SKM-1 (cell line): Measurements from ENCODE around the gene LRRC8C.
"Not testable (repeated sequence)": the region's sequence is repeated elsewhere in the genome, so short reads cannot be mapped to it uniquely, and the experiment has no call there.

Experiments used
- DNase-seq: peaks from one replicate; lab custom pipeline; 2025; ENCODE audit not compliant: unreplicated experiment; lab: John Stamatoyannopoulos, UW

The LRRC8C gene

DNA sequence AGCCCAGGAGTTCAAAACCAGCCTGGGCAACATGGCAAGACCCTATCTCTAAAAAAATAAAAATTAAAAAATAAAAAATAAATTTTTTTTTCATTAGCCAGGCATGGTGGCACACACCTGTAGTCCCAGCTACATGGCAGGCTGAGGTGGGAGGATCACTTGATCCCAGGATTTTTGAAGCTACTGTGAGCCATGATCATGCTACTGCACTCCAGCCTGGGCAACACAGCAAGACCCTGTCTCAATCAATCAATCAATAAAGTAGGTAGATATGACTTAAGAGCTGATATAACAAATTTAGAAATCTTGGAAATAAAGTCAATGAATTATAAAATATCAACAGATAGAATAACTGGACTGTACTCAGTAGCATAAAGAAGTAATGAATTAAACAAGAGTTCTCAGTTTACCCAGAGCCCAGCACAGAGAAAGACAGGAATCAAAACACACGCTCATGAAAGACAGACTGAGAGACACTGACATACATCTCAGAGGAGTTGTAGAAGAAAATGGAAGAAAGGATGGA, 69.7 kb downstream of the LRRC8C start:
- DNase-seq, result no peak

DNA sequence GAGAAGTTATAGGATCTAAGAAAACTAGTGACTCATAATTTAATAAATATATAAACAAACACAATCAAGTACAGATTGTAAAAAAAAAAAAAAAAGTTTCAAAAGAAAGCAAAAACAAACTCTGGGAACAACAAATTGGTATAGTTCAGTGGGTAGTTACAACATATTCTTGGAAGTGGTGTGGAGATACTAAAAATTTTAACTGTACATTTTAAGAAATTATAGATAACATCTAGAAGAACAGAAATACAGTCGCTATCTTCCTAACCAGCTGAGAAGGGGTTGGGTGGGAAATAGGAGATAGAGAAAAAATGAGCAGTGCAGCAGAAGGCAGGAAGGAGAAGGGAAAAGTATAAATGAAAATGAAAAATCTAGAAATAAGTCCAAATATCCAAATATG, 70.5 kb downstream of the LRRC8C start:
- DNase-seq, result no peak

DNA sequence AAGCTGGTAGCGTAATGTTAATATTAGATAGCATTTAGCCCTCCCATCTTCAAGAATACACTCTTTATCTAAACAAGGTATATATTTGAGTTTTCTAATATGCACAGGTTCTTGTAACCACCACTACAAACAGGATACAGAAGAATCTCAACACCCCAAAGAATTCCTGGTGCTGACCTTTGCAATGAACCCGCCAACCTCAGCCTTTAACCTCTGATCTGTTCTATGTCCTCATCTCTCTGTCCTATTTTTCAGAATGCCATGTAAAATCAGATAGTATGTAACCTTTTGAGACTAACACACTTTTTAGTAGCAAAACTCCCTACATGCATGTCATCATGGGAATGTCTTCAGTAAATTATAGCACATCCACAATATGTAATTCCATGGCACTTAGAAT, 71.1 kb downstream of the LRRC8C start:
- no peak for DNase-seq

DNA sequence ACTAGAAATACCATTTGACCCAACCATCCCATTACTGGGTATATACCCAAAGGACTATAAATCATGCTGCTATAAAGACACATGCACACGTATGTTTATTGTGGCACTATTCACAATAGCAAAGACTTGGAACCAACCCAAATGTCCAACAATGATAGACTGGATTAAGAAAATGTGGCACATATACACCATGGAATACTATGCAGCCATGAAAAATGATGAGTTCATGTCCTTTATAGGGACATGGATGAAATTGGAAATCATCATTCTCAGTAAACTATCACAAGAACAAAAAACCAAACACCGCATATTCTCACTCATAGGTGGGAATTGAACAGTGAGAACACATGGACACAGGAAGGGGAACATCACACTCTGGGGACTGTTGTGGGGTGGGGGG, 72.0 kb downstream of the LRRC8C start:
- DNase-seq, result not testable (repeated sequence)

DNA sequence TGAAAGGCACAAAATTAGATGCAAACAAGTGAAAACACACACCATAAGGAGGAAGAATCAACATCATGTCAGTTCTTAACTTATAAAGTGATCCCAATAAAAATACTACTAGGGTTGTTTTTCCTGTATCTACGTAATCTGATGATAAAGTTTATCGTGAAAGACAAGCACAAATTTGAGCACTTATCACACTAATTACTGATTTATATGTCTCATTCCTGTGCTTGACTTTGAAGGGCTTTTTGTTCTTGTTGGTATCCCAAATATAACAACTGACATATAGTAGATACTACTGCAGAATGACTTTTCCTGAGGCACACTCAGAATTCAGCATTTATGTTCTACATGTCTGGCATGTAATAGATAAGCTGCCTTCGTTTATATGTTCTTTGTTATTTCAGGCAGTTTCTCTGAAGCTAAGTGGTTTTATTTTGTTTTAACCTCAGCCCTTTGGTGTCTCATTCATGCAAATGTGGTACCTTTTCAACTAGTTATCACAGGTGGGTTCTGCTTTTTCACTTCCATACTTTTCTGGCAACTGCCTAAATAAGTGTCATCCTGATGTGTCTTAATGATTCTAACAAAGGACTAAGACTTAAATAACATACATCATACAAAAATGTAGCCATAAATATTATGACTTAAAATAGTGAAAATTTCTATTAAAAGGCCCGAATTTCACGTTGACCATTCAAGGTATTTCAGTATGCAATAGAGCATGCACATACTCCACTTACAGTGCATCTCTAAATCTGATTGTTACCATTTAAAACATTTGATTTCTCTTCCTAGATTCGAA, 73.2 kb downstream of the LRRC8C start:
- no peak for DNase-seq

DNA sequence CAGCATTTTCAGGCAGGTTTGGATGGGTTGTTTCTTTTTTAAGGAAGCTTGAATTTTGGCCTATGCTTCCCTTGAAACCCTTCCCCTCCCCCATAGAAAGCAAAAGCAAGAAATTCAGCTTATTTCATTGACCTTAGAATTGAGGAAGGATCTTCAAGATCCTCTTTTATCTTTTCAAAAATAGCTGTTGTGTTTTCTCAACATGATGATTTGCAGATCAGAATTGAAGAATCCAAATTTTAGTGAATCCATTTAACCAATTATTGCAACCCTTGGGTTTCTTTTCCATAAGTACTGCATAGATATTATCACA, 73.7 kb downstream of the LRRC8C start:
- DNase-seq, result peak; percentile 83

DNA sequence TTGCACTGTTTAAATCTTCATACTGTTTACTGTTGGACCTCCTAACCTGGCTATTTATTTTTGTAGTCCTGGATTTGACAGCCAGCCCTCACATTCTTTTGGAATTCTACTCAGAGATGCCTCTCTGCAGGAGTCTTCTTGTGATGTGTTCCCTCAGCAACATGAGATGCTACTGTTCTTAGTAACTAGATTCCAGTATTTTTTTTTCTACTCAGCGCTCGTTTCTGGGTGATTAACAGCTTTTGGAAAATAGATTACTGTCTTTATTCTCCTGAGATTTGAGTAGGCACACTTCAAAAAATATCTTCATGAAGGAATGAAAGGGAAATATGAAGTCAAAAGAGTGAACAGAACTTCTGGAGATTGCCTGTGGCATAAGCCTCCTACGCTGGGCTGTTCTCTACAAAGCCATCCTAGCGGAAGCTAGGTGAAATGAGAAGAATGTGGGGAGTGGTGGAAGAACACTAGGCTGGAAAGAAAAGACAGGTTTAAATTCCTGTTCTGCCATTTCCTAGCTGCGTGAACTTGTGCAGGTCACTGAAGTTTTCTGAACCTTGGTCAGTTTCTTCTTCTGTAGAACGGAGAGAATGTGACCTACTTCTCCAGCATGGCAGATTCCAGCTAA, 75.9 kb downstream of the LRRC8C start:
- DNase-seq, result no peak

DNA sequence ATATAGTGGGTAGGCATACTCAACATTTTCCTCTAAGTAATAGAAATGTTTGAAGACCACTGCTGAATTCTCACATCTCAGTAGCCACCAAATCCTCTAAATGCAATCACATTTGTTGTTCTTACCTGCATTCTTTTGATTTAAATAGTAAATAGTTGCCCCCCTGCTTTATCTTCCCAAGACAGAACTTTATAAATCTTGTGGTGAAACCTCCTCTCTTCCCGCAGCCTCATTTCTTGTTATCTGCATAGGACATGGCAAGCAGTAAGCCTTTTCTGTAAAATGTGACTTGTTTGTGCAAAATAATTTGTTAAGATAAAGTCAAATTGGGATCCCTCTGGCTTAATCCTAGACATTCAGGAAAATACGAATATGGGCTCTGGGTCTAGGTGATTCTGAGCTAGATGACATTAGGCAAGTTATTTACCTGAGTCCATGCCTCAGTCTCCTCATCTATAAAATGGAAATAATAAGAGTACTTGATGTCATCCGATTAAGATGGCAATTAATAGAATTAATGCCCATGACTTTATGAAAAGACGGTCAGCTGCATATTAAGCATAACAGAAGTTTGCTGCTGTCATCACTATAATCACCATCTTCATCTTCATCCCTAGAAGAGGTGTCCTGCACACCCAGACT, 77.7 kb downstream of the LRRC8C start:
- no peak for DNase-seq

DNA sequence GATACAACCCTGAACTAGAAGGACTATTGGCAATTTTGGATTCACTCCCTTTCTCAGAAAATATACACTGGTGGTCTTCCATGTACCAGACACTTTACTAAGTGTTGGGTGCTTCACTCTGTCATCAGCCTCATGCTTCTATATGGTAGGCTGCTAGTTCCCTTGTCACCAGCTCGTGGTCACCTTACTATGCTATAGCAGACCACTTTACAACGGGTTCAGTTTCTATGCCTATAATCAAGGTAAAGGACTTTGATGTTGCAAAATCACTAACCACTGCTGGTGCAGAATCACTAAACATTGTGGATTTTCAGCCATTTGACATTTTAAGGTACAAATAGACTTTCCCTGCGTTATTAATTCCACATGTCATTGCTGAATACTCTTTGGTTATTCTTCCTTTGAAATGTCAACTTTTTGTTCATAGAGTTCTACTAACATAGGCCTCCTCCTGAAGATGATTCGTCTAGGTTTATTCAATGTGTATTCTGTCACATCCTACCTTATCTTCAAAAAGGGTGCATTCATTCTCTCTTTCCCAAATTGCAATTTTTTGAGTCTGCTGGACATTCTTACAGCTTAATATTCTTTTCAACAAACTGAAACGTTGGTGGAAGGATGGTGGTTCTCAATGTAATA, 78.3 kb downstream of the LRRC8C start:
- DNase-seq, result no peak

DNA sequence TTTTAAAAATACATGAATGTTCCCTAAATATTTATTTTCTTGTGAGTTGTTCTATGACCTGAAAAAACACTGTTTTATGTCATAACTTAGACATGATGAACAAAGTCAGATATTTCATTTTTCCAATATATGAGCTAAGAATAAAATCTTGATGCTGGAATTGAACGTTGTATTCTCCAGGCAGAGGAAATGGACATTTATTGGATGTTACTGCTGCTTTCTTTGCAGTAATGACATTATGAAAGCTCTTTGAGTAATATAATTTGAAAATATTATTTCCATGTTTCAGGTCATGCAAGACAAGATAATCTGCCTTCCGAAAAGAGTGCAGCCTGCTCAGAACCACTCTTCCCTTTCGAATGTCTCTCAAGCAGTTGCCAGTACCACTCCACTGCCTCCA, 79.5 kb downstream of the LRRC8C start:
- no peak for DNase-seq

DNA sequence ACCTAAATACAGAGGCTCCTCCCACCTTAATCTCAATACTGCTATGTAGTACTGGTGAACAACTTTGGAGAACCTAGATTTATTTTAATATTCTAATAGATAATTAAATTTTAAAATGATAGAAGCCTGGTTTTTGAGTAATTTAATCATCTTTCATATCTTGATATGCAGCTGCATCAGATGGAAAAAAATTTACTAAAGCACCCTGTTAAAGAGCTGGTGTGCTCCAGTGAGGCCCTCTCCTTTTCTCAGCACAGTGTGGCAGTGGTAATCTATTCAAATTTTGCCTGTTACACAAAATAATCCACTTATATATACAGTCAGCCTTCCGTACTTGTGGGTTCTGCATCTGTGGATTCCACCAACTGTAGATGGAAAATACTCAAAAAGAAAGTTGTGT, 82.8 kb downstream of the LRRC8C start:
- no peak for DNase-seq

DNA sequence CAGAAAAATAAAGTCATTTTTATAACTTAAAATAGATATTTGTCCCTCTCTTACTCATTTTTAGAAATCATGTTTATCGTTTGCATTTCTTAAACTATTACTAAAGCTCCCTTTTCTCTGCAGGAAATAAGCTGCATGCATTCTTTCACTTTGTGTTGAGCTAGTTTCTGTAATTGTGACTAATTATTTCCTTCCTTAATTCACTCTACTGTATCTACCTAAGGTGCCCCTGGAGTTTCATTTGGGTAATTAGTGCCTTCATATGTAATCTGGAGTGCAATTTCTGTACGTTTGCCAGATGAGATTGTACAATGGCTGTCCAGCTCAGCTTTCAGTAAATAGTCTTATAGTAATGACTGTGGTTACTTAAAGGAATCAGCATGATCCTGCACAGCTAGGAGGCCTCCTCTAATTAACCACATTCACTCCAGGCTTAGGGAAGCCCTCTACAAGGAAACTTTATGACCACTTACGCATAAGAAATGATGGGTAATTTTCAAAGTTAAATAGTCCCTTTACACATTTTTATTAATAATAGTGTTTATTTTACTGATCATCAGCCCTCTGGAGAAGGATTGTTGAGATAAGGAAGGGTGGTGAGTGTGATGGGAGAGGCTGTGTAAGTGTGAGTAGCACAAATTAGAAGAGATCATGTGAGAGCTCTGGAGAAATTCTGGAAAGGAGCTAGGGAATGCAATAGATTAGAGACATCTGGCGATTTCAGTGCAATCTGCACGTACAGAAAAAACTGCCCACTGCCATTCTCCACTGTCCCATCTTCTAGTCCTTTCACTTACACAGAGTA, 86.8 kb downstream of the LRRC8C start:
- DNase-seq, result peak; percentile 21

DNA sequence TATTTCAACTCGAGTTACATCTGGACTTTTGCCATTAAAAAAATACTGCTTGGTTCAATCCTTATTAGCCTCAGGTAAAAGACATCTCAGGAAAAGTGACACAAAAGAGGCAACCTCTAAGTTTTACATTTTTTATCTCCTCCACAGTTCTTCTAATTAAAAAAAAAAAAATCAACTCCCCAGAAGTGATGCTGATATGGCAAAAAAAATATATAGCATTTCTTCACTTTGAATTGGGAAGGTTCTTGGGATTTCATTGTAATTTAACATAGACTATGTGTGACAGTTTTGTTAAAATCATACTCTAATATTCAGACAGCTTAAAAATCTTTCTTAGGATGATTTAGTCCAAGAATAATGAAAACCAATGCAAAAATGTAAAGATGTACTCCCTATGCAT, 87.9 kb downstream of the LRRC8C start:
- DNase-seq, result no peak

DNA sequence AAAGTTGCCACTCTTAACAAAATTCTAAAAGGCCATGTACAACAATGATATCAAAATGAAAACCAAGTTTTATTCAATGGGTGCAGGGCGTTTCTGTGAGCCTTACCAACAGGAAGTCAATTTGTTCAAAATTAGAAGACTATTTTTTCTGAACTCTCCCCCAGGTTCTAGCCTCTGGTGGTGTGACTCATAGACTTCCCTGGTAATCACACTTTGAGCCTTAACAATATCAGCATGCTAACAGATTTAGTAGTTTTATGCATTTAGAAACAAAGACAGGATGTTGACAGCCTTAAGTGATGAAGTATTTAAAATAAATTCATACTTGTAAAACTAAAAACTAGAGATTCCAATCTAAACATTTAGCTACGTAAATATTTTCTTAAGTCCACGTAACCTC, 88.4 kb downstream of the LRRC8C start:
- no peak for DNase-seq

DNA sequence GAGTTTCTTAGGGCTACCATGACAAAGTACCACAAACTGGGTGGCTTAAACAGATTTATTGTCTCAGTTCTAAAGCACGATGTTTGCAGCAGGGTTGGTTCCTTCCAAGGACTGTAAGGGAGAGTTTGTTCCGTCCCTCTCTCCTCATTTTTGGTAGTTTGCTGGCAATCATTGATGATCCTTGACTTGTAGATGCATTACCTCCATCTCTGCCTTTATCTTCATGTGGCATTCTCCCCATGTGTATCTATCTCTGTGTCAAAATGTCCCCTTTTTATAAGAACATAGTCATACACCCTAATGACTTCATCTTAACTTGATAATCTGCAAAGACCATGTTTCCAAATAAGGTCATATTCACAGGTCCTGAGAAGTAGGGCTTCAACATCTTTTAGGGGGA, 90.2 kb downstream of the LRRC8C start:
- DNase-seq, result no peak

DNA sequence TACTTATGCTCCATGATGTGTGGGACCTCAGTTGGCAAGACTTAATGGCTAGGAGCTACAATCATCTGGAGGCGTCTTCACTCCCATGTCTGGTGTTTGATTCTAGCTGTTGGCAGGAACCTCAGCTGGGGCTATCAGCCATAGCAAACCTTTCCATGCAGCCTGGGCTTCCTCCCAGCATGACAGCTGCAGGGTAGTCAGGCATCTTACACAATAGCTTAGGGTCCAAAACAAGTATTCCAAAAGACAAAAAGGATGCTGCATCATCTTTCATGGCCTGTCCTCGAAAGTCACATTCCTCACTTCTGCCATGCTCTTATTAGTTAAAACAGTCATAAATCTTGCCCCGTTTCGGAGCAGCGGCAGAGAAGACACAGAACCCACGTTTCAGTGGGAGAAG, 90.9 kb downstream of the LRRC8C start:
- no peak for DNase-seq

DNA sequence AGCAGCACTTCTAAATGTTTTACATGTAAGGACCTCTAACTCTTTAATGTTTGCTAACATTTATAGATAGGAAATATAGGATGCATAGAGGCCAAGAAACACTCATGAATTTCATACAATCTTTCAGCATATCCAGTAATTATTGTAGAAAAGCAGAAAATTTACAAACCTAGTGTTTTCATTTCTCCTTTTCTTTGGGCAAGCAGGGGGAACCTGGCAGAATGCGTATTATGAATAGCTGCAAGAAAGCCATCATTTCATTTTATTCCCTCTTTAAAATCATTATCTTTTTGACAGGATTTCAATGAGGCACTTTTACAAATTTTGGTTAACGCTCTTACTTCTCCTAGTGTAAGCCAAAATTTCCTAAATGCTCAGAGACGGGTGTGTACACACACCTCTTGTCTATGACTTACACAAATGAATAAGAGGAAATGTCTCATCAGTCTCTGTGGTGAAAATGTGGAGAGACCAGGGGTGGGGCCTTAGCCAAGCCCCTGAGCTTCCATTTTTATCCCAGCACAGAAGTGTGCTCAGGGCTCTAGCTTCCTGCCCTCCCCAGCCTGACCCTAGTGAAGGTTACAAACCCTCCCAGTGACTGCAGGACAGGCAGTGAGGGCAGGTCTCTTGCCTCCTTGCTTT, 91.6 kb downstream of the LRRC8C start:
- DNase-seq, result peak; percentile 76

DNA sequence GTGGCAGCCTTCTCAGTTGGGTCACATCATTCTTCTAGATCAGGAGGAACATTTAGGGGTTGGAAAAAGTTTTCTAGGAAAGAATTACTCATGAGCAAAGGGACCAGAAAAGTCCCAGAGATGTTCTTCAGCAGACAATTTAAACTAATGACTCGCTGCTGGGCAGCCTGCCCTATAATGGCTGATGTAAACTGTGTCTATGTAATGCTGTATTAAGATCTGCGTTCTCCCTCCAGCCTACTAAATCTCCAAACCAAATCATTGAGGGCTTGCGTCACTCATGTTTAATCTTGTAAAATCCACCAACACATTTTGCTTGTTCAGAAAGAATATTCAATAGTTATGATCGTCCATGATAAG, 92.1 kb downstream of the LRRC8C start:
- no peak for DNase-seq

DNA sequence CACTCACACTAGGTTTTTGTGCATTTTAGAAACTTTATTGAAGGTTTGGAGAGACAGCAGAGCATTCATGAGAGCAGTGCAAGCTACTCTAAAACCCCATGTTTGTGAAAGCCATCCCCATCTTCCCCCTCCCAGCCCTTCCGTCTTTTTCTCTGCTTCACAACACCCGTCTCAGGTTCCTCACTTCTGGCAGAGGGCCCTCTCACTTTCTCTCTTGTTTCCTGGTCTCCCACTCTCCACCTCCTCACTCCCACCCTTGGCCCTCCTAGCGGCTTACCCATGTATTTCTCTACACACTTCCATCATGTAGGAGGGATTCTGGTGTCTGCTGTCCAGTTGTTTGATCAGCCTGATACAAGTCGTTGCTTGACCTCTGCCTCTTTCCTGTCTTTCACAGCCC, 92.7 kb downstream of the LRRC8C start:
- no peak for DNase-seq

DNA sequence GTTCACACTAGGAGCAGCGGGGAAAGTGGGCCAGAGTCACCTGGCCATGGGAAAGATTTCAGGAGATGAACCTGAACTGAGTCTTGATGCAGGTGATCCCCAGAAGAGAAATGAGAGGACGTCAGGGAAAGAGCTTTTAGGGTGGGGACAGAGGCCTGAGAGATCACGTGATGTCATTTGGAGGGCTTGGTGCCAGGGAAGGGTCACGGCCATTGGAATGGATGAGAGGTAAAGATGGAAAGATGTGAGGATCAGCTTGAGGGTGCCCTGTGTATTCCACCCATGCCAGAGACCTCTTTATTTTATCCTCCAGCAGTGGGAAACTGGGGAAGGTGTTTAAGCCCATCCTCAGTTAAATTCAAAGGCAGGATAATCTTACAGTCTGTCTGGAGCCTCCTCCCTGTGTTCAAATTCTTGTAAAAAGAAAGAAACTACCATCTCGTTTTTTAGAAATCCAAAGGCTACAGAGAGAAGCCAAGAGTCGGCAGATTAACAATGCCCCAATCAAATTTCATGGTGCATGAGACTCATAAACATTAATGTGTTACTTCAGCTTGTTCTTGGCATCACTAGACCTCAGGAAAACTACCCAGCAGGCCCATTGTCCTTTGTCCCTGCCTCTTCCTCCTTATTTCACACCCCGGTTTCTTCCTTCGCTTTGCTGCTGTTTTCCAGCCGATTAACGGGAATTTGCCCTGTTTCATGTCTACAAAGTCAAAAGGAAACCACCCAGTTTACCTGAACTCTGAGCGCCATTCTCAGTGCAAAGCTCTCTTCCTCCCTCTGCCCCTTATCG, 94.8 kb downstream of the LRRC8C start:
- no peak for DNase-seq
